GM18907 (cell line): ENCODE measurements around the gene PKD1L1.
"Not testable (repeated sequence)": the region's sequence is repeated elsewhere in the genome, so short reads cannot be mapped to it uniquely, and the experiment has no call there.

Source experiments
- ATAC-seq: cut with Tn5 transposase; IDR thresholded peaks from one replicate; pipeline ENCODE4 v1.9.1; 2021; ENCODE audit warnings: mild to moderate bottlenecking, moderate library complexity; ENCODE audit not compliant: unreplicated experiment

The PKD1L1 gene

DNA sequence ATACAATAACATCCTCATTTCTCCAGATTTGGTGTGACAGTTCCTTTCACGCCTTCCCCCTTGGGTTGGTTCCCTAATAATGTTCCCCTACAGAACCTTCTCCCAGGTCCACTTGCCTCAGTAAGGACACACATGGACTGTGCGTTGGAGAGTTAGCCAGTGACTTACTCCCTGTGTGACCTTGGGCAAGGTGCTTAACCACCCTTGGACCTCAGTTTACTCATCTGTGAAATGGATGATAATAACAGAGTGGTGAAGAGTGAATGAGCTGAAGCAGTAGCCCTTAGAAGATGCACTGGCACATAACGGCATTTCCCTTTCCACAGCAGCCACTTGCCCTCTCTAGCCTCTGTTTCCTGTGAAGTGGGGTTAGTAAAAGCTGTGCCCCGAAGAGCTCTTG is 175.8 kb downstream of the PKD1L1 start:
- no peak for ATAC-seq

- no peak for ATAC-seq
Observed at GRCh38 chr7:47771990-47772360, 176.3 kb downstream of the PKD1L1 start.

DNA sequence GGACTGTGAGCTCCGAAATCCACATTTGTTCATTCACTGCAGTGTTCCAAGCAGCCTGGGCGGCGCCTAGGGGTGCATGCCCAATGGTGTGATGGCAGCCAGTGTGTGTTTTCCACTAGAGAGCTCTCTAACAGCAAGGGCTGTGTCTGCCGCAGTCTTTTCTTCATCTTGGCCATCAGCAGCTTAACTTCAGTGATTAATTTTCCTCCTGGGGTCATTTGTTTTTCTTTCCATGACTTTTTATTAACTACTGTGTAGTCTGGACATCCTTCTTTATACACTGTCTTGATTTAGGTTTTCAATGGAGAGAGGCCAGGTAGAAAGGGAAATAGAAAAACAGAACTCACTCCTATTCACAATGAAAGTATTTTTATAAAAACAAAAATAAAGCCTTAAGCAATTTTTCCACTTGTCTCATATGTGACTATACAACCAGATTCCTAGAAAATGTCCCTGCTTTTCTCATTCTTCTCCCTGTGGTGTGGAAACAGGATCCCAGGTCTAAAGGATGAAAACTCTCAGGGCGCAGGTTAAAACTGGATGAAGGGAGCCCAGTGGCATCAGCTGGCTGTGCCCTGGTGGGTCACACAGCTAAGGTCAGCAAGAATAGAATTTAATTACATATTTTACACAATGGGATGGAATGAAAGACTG is 176.8 kb downstream of the PKD1L1 start:
- no peak for ATAC-seq

GRCh38 chr7:47766126-47766525 is 182.1 kb downstream of the PKD1L1 start:
- ATAC-seq = no peak

DNA sequence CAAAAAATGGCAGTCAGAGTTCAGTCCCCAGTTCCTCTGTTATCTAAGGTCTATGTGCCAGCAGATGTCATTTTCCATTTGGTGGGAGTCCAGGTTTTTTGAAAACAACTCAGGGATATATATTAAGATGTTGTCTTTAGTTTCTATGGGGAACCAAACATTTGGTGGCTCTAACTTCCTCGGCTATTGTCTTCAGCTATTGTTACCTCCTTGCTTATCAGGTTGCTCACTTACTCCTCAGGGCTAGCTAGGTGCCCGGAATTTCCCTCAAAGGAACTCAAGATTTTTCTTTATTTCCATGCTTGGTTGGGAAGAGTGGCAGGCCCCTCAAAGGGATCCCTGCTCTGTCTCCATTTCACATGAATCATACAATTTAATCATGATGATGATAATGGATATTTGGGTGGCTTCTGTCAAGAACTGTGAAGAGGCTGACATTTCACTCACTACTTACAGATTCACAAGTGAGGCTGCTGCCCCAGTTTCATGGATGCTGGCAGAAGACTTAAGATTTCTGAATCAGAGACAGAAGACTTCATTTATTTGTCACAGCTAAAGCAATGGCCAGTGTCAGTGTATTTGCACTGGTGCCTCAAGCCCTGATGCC is 182.8 kb downstream of the PKD1L1 start:
- ATAC-seq = no peak

- no peak for ATAC-seq
Observed at GRCh38 chr7:47764746-47765145, 183.5 kb downstream of the PKD1L1 start.

DNA sequence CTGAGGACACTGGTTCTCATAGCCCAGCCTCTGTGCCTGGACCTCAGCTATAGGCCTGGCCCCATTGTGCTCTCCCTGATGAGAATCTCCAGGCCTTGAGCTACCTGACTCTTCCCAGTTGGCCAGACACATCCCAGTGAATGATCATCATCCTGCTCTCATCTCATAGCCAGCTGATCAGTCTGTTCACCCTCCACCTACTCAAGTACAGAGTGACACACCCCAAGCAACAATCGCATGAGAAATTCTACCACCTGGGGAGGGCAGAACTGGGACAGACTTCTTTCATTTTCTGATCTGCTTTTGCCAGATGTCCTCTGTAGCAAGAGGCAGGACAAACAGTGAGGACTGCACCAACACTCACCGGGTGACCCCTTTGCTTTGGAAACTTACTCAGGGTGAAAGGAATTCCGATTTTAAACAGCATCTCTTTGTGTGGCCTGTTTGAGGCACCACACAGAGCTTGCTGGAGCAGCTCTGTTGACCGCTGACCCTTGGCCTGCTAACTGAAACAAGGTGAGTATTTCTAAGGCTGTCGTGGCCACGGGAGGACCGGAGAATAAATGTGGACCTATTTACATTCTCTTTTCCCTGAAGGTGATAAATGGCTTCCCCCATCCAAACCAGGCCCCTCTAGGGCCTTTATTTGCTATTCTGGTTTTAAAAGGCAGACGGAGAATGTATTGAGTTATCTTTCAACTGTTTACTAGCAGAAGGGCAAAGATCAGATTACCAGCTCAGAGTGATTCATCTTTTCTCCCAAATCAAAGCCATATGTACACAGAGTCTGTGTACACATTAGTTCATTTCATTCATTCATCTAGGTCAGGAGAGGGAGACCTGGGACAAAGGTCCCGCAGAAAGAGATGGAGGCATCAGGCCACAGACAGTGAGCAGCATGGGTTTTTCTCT is 184.9 kb downstream of the PKD1L1 start:
- ATAC-seq = no peak

DNA sequence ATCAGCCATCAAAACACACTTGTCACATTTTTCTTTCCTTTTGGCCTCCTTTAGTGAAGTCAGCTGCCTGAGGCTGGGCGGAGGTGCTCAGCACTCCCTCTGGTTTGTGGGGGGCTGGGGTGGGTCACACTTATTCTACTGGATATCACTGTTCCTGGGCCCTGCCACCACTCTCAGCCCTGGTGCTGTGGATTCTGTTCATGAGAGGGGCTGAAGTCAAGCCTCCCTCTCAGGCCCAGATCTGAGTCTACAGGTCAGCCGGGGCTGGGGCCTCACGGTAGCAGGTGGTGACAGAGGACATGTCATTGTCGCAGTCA is 185.6 kb downstream of the PKD1L1 start:
- no peak for ATAC-seq

DNA sequence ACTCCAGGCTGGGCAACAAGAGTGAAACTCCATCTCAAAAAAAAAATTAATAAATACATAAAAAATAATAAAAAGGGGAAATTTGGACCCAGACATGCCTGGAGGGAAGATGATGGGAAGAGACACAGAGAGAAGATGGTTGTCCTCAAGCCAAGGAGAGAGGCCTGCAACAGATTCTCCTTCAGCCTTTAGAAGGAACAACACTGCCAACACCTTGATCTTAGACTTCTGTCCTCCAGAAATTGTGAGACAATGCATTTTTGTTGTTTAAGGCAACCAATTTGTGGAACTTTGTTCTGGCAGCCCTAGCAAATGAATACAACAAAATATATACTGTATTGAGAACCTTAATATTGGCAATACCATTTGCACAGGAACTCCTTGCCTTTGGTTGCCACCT is 186.1 kb downstream of the PKD1L1 start:
- no peak for ATAC-seq

GRCh38 chr7:47759056-47759706 is 189.1 kb downstream of the PKD1L1 start:
- ATAC-seq = no peak

GRCh38 chr7:47758546-47758945 is 189.7 kb downstream of the PKD1L1 start:
- no peak for ATAC-seq

DNA sequence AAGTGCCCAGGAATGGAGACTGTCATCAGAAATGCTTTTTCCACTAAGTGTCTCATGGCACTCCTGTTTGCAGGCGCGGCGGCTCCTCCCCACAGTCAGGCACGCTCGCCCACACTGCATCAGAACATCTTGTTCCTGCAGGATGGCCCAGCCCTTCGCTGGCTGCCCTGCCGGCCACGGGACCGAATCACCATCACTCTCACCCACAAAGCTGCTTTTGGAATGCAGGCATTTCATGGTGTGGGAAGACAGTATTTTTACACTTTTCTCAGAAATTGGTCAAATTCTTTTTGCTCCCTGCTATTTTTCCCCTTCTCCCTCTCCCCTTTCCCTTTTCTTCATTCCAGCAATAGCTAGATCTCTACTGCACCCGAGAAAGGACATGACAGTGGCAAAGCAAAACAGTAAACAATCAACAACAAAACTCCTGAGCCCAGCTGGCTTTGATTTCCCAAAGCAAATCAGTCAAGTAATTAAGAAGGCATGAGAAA is 190.3 kb downstream of the PKD1L1 start:
- ATAC-seq = no peak

DNA sequence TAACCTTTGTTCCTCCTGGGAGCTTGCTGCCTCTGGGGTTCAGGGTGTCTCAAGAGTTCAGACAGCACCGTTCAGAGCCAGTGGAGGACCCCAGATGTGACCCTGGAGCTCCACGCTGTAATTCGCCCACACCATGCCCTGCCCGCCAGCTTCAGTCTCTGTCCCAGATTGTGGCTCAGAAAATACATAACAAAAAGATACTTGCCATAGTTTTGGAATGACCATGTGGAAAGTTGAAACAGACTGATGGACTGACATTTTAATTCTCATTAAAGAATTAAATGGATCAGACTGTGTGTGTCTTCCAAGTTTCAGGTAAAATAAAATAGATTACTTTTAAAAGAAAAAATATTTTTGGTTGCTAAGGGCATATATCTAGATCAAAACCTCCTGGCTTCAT is 191.6 kb downstream of the PKD1L1 start:
- no peak for ATAC-seq

DNA sequence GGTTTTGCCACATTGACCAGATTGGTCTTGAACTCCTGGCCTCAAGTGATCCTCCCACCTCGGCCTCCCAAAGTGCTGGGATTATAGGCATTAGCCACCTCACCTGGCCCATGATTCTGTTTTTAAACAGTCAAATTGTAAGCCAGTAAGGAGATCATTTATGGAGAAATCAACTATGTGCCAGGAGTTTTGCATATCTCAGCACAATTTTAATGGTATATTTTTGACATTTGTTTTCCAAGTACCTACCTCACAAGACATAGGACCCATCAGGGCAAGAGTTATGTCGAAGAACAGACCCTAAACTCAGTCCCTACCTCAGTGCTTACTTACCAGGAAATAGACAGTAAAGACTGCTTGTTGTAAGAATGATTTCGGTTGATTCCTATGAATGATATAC is 193.0 kb downstream of the PKD1L1 start:
- no peak for ATAC-seq

GRCh38 chr7:47751724-47752123 is 196.5 kb downstream of the PKD1L1 start:
- ATAC-seq = not testable (repeated sequence)

DNA sequence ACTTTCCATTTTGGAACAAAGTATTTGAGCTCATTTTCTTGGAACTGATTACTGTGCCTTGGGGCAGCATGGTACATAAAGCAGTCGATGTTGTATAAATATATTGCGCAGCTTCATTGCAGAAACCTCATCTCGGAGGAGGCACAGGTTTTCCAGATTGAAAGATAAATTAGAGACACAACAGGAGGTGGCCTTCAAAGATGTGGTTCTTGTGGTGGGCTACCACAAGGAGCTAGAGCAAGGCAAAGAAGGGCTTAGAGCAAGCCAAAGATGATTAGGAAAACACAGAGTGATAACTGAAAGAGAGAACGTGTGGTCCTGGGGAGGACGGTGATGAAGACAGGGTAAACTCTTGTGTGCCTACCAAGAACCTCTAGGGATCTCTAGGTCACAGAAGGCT is 197.2 kb downstream of the PKD1L1 start:
- ATAC-seq = no peak

GRCh38 chr7:47748041-47748440 is 200.2 kb downstream of the PKD1L1 start:
- ATAC-seq = no peak

DNA sequence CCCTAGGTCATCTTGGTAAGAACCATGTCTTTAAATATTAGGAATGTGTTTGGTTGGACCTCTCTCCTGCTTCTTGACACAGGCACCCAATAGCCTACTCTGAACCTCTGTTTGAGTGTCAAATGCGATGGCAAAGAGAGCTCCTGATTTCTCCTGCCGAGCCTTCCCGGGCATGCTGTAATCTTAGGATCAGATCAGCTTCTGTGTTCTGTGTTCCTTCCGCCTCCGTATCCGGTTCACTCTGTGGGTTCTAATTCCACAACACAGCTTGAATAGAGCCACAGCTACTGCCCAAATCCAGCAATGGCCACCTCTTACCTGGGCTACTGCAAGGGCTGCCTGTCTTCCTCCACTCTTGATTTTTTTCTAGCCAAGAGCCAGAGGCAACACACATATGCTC is 201.1 kb downstream of the PKD1L1 start:
- no peak for ATAC-seq

GRCh38 chr7:47746468-47746867 is 201.8 kb downstream of the PKD1L1 start:
- no peak for ATAC-seq

DNA sequence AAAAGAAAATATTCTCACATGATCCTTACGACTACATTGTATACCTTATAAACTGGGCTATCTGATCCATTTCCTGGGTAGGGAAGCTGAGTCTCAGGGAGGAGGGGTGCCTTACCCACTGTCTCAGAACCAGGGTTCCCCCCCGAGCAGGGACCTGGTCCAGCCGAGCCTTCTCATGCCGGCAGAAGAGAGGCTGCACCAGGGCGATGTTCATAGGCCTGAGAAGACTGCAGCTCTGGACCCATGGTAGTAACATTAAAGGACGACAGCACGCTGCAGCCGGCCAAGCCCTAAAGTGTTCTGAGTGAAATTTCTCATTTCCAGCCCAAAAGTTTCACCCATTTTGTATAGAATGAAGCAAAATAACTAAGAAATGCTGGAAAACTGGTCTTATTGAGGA is 203.4 kb downstream of the PKD1L1 start:
- no peak for ATAC-seq

DNA sequence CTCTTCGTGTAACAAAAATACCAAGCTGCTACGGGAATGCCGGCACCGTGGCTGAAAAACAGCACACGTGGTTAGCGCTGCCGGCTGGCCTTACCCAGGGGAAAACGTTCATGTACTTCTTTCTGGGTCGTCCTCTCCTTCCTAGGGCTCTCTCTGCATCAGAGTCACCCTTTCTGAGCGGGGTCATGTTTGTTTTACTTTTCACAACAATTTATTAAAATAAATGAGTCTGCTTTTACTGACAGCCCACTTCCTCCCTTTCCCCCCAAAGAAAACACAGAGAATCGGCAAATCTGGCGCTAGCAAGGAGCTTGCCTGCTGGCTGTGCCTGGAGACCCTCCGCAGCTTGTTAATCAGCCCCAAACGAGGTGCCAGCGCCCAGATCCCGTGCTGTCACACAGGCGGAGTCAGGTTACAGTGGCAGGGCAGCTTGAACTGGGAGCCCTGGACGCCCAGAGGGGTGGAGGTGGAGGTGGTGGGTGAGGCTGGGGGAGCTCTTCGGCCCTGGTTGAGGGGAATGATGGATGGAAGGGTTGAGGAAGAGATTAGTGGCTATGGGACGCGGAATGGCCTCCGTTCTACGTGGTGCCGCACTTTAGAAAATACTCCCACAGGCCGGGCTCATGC is 204.2 kb downstream of the PKD1L1 start:
- ATAC-seq = no peak
